Keratinocyte (primary cell): ENCODE data around the gene RHOT1.
"Not testable (repeated sequence)": the region's sequence is repeated elsewhere in the genome, so short reads cannot be mapped to it uniquely, and the experiment has no call there.

Source experiments
- CTCF ChIP-seq, 3 experiments: IDR thresholded peaks in 1 of 3; conservative IDR thresholded peaks in 1 of 3; optimal IDR thresholded peaks in 1 of 3; 2 replicates in 2 of 3; 3 replicates in 1 of 3; pipeline versions ENCODE3 to v1.5.1; 2011; ENCODE audit warnings: low read length in 3 of 3, mild to moderate bottlenecking in 3 of 3, moderate library complexity in 2 of 3, control low read depth in 1 of 3, inconsistent platforms in 1 of 3; ENCODE audit not compliant: insufficient read depth in 2 of 3; ENCODE audit errors: extremely low read depth in 1 of 3
- EZH2 ChIP-seq: IDR thresholded peaks from one replicate; pipeline ENCODE4 v1.6.1; 2012; ENCODE audit warnings: inconsistent platforms, mild to moderate bottlenecking, low read length, moderate library complexity

GRCh38 chr17:32115546-32115945 is 26.8 kb upstream of the RHOT1 start:
- TF ChIP-seq EZH2; CTCF (optimal IDR thresholded peaks at IDR 0.05 in 1 of 3, IDR thresholded peaks at IDR 0.05 in 1 of 3, conservative IDR thresholded peaks at IDR 0.05 in 1 of 3; ENCODE audit: extremely low read depth in 1 of 3, insufficient read depth in 2 of 3, low read length in 3 of 3): not testable (repeated sequence)
